Prostate gland (tissue), 2 donors: ENCODE results near the gene PCDHB4.
"Not testable (repeated sequence)": the region's sequence is repeated elsewhere in the genome, so short reads cannot be mapped to it uniquely, and the experiment has no call there.

Experiments
- CTCF ChIP-seq, 4 experiments: fragments of 200-600 bp in 2 of 4; fragments of 450-650 bp in 2 of 4; sonication (generic) in 2 of 4; IDR thresholded peaks; 1 replicate in 3 of 4; 2 replicates in 1 of 4; pipeline ENCODE4 v1.5.1; 2016 to 2019; ENCODE audit warnings: antibody characterized with exemption in 4 of 4, mild to moderate bottlenecking in 2 of 4, moderate library complexity in 2 of 4
- POLR2A ChIP-seq: fragments of 450-650 bp; IDR thresholded peaks from one replicate; pipeline ENCODE4 v1.6.1; 2016; ENCODE audit warnings: antibody characterized with exemption, mild to moderate bottlenecking
- POLR2AphosphoS5 ChIP-seq: sonication (generic); formaldehyde crosslinking; IDR thresholded peaks from one replicate; pipeline ENCODE4 v1.6.1; 2017; ENCODE audit warnings: antibody characterized with exemption

- not testable (repeated sequence) for TF ChIP-seq POLR2A; CTCF (IDR thresholded peaks at IDR 0.05); POLR2AphosphoS5
Measured at GRCh38 chr5:141096586-141096985, 25.0 kb upstream of the PCDHB4 start.
